HG03439 (cell line): ENCODE measurements around the gene COMMD3.
A peak's percentile ranks its signal among the peaks of the same experiment; 100 is the strongest.
"Not testable (repeated sequence)": the region's sequence is repeated elsewhere in the genome, so short reads cannot be mapped to it uniquely, and the experiment has no call there.

Source experiments
- ATAC-seq: cut with Tn5 transposase; IDR thresholded peaks from one replicate; pipeline ENCODE4 v1.9.1; 2021; ENCODE audit warnings: mild to moderate bottlenecking, moderate library complexity; ENCODE audit not compliant: unreplicated experiment

The COMMD3 gene

DNA sequence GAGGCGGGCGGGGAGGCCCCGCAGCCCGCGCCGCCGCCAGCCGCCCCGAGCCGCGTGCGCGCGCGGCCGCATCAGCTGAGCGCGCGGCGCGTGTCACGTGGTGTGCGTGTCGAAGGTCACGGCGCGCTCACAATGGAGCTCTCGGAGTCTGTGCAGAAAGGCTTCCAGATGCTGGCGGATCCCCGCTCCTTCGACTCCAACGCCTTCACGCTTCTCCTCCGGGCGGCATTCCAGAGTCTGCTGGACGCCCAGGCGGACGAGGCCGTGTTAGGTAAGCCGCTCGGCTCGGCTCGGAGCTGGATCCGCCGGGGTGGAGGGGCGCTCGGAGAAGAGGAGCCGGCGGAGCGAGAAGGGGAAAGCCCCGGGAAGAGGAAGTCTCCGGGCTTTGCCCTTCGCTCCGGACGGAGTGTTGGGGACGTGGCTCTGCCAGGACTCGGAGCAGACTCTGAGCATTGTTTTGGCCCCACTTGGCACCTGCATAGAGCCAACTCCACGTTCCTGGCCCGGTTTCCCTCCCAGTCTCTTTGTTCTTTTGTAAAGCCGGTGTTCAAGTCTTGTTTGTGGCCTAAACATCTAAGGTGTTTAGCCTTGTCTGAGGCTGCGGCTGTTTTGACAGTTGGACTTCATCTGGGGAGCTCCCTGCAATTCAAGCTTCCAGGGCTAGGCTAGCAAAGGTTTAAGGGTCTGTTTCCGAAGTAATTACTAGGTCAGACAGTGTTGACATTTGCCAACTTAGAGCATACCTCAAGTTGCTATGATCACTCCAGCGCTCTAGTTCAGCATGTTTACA, at the start of gene COMMD3:
COMMD3 (plus strand) TSS at position 103 of the 790 bp plus-strand sequence; CDS start at position 133, 30 bp downstream.
- peak; percentile 65 for ATAC-seq

- ATAC-seq, result no peak
These were observed 47.7 kb upstream of the COMMD3 start for GRCh38 chr10:22268503-22268902.

- ATAC-seq, result no peak
These were observed 44.4 kb upstream of the COMMD3 start for GRCh38 chr10:22271786-22272185.

DNA sequence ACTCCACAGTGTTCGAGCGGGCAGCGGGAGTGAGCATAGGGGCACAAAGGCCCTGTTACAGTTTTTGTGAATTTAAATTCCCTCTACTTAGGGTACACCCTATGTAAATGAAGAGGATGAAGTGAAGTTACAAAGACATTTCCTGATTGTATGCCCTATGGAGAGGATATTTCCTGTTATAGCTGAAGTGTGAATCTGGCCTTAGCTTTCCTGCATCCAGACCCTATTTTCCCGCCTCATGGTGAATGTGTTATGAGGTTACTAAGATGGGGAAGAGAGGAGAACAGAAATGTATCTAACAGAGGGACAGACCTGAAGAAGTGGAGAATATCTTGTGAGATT, 37.8 kb upstream of the COMMD3 start:
- ATAC-seq, result no peak

- no peak for ATAC-seq
These were observed 36.1 kb upstream of the COMMD3 start for GRCh38 chr10:22280078-22280477.

GRCh38 chr10:22285130-22285529, 31.1 kb upstream of the COMMD3 start:
- no peak for ATAC-seq

GRCh38 chr10:22293747-22294404, 22.3 kb upstream of the COMMD3 start:
- ATAC-seq, result no peak

DNA sequence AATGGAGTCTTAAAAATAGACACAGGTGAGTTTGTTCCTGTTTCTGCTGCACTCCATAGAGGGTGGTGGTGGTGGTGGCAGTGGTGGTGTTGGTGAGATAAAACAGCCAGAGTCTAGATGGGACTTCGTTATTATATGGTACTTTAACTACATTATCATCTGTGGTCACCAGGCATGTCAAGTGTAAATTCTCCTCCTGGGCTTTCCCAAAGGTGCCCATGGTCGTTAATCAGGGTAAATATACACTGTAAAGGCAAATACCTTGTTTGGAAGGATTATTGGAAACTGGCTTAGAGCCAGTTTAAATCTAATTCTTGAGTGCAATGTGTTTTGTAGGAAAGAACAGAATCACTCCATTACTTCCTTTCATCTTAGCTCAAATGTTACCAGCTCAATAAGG, 21.5 kb upstream of the COMMD3 start:
- no peak for ATAC-seq

- ATAC-seq, result no peak
These were observed 15.0 kb upstream of the COMMD3 start for GRCh38 chr10:22301193-22301592.

DNA sequence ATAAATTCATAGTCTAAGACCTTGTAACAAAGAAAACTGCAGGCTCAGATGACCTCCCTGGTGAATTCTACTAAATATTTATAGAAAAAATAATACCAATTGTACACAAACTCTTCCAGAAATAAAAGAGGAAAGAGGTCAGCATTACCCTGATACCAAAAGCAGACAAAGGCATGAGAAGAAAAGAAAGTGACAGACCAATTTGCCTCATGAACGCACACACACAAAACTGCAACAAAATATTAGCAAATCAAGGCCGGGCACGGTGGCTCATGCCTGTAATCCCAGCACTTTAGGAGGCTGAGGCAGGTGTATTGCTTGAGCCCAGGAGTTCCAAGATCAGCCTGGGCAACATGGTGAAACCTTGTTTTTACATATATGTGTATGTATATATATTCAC, 12.7 kb upstream of the COMMD3 start:
- ATAC-seq, result no peak

DNA sequence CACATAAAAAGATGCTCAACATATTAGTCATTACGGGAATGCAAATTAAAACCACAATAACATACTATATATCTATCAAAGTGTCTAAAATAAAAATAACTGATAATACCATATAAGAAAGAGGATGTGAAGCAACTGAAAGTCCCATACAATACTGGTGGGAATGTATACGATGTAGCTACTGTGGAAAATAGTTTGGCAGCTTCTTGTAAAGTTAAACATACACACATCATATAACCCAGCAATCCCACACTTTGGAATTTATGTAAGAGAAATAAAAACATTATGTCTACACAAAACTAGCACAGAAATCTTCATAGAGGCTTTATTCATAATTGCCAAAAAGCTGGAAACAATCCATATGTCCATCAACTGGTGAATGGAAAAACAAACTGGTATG, 10.5 kb upstream of the COMMD3 start:
- no peak for ATAC-seq

DNA sequence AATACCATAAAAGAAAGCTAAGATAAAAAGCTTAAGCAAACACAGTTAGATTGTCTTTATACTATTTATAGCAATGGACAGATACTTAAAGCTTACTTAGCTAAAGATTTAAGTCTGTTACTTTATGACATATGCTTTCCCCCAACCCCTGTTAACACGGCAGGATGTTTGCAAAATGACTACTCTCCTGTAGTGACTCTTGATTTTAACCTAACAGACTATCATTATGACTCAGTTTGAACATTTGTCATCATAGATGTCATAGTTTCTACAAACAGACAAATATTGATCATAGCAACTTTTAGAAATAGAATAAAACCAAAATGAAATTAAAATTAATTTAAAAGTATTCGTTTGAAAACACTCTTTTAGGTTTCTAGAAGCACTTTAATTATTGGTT, 7.8 kb upstream of the COMMD3 start:
- peak; percentile 98 for ATAC-seq

GRCh38 chr10:22309180-22310000, 6.8 kb upstream of the COMMD3 start:
- ATAC-seq, result no peak

- not testable (repeated sequence) for ATAC-seq
These were observed 6.2 kb upstream of the COMMD3 start for GRCh38 chr10:22310012-22310411.

GRCh38 chr10:22310928-22311327, 5.3 kb upstream of the COMMD3 start:
- no peak for ATAC-seq

DNA sequence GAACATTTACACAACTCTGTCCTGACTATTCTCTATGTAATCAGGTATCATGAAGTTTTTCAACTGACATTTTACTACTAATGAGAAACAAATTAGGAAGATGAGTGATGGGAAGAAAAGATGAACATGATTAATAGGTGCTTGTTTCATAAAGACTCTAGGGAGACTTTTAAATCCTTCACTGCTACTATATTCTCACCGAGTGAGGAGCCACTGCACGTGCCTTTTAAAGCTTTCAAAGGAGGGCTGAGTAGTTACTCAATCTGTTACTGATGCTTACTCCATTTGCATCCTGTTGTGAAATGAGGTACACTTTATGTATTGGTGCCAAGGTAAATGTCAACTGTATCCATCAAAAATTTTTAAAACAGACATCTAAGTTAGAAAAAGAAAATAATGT, 1.3 kb upstream of the COMMD3 start:
- no peak for ATAC-seq

- peak; percentile 25 for ATAC-seq
These were observed 518 bp upstream of the COMMD3 start for GRCh38 chr10:22315455-22316285.

DNA sequence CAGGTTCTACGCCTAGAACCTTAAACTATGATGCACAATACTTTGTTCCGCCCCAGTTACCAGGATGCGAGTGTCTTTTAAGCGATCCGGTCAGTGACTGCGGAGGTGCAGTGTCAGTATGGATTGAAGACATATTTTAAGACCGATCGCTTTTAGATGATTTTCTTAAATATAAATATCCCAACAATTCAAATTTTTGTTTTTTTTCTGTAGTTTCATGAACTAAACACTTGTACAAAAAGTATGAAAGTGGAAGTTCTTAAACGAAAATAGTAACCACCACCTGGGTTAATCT, 835 bp downstream of the COMMD3 start:
- peak; percentile 23 for ATAC-seq

GRCh38 chr10:22317771-22318565, 1.8 kb downstream of the COMMD3 start:
- no peak for ATAC-seq

GRCh38 chr10:22318772-22319171, 2.6 kb downstream of the COMMD3 start:
- ATAC-seq, result no peak
